ENCODE data around the gene CCDC8. TPM values are rescaled to one million over a fixed set of nuclear protein-coding genes. Genes with fewer than 3 reads are reported as not detected.

The CCDC8 gene
- total RNA-seq, 4 donors from 2014 or later = 0.49 to 3.6 (median 2.4) TPM

- TF ChIP-seq CTCF (IDR thresholded peaks at IDR 0.05; ENCODE audit: low read depth) = no peak
Measured at GRCh38 chr19:46381346-46381745, 32.0 kb downstream of the CCDC8 start.

DNA sequence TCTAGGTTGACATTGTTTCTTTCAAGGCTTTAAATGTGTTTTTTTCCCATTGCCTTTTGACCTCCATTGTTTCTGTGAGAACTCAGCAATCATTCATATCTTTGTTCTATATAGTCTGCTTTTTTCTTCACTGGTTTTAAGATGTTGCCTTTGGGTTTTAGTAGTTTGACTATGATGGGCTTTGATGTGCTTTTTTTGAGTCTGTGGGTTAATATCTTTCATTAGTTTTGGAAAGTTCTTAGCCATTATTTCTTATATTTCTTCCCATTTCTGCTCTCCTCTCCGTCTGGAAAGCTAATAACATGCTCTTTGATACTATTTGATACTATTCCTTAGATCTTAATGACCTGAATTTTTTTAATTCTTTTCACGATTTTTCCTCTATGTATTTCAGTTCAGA, 32.7 kb downstream of the CCDC8 start:
- TF ChIP-seq CTCF (IDR thresholded peaks at IDR 0.05; ENCODE audit: low read depth) = no peak

DNA sequence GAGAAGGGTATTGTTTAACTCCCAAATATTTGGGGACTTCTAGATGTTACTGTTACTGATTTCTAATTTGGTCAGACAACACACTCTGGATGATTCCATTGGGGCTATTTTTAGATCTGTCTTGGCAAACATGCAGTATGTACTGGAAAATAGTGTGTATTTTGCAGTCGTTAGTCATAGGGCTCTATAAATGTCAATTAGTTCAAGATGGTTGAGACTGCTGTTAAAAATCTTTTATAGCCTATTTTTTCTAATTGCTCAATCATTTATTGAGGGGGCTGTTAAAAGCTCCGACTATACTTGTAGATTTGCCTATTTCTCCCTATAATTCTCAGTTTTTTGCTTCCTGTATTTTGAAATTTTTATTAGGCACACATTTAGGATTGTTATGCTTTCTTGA, 35.1 kb downstream of the CCDC8 start:
- no peak for TF ChIP-seq CTCF (IDR thresholded peaks at IDR 0.05; ENCODE audit: low read depth)

DNA sequence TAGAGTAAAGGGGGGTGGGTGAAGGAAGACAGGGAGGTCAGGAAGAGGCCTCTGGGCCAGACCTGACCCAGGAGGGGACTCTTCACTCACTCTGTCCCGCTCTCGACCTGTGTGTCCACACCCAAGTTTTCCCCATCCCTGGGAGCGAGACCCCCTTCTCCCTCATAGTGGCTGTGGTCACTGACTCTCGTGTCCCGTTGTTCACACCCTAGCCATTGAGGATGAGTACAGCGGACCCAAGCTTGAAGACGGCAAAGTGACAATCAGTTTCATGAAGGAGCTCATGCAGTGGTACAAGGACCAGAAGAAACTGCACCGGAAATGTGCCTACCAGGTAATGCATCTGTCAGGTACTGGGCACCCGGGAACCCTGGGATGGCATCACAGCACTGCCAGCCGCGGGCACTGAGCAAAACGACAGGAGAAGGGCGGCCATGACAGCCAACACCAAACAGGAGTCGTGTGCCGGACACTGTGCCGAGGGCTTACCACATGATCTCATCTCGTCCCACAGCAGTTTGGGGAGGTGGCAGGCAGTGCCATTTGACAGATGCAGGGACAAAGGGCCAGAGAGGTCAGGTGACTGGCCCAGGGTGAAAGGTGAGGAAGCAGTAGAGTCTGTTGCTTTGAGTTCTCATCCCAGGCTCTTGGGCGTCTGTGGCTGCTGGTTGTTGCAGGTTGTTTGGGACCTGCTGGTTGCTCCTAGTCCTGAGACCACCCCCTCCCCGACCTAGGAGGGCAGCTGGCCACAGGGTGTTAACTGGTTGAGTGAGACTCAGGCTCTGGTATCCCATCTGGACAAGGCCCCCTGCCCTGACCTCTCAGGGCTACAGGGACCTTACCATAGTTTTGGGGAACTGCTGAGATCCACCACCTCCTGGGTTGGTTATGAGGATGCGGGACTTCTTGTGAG, 36.9 kb downstream of the CCDC8 start:
- no peak for TF ChIP-seq CTCF (IDR thresholded peaks at IDR 0.05; ENCODE audit: low read depth)

DNA sequence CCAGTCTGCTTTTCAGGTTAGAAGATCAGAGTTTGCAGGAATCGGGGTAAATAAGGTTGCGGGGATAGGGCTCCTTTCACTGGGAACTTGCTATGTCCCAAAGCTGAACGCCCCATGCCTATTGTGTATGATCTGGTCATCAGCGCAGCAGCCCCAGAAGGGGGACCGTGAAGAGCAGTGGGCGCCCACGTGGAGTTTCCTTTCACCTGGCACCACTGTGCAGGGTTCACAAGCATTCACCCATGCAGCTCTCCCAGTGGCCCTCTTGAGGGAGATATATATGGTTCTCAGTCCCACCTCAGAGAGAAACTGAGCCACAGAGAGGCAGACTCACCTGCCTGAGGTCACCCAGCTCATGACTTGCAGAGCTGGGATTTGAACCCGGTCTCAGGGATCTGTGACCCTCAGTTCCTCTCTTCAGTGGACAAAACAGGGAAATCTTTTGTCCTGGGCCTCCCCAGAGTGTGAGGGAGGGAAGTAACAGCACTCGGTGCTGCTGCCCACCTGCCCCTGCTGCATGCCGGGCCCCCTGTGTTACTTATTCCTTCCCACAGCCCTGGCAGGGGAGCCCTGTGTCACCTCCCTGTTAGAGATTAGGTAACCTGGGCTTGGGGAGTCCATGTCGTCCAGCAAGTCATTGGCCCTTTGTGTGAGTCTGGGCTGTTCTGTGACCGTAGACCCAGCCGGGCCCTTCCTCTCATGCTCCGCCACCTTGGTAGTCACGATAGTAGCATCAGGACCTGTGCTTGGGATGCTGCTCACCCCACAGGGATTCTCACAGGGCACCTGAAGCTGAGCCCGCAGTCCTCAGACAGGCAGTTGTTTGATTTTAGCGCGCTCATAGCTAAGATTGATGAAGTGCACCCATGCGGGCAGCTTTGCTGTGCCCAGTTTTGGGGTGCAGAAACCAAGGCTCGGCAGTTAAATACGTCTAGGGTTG, 38.6 kb downstream of the CCDC8 start:
- no peak for TF ChIP-seq CTCF (IDR thresholded peaks at IDR 0.05; ENCODE audit: low read depth)

DNA sequence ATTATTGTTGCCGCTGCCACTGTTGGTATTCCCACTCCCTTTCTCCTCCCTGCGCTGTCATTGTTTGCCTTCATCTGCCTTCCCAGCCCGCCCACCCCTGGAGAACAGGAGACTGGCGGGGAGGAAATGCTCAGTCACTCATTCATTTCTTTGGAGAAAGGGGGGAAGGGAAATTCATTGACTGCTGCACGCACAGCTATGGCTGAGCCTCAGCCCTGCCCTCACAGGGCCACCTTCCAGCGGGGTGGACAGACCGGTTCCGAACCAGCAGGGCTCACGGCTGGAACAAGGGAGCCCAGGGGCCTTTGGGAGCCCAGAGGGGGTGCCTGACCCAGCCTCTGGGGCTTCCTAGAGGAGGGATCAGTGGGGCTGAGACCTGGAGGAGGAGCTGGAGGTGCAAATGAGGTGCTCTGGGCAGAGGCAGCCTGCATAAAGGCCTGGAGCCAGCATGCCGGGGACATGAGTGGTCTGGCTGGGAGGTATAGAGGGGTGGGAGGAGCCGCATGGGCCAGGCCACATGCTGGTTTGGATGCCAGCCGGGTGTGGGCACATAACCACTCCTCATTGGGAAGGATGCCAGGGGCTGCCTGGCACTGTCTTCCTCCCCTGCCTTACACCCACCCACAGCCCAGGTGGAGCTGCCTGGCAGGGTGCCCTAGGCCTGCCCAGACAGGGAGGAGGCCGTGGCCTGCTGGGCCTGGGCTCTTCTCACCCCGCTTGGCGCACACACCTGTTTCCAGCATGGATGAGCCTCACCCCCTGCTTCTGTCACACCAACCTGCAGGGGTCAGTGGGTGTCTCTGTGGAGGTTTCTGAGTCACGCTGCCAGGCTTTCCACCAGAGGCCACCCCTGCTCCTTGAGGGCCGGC, 39.6 kb downstream of the CCDC8 start:
- no peak for TF ChIP-seq CTCF (IDR thresholded peaks at IDR 0.05; ENCODE audit: low read depth)
